Spleen (tissue), 11 donors: ENCODE data around the gene PDLIM5. TPM values are rescaled to one million over a fixed set of nuclear protein-coding genes. Genes with fewer than 3 reads are reported as not detected.

Experiments
- DNase-seq: peaks from one replicate; pipeline ENCODE4 v3.0.0-alpha.2; 2020
- H3K27ac ChIP-seq, 8 donors: fragments of 200-600 bp; sonication (generic) in 7 of 8; 1 replicate in 4 of 8; 2 replicates in 4 of 8; pipeline versions ENCODE4 v1.5.0 to v1.8.0; 2016 to 2021; ENCODE audit warnings: inconsistent platforms in 4 of 8, mild to moderate bottlenecking in 4 of 8, moderate library complexity in 1 of 8
- H3K27me3 ChIP-seq, 7 donors: fragments of 200-600 bp; sonication (generic) in 6 of 7; replicated peaks in 1 of 7; 1 replicate in 4 of 7; 2 replicates in 3 of 7; pipeline versions ENCODE4 v1.5.0 to v1.8.0; 2016 to 2021; ENCODE audit warnings: inconsistent platforms in 3 of 7, mild to moderate bottlenecking in 1 of 7
- H3K36me3 ChIP-seq, 6 donors: fragments of 200-600 bp; sonication (generic) in 5 of 6; 1 replicate in 4 of 6; 2 replicates in 2 of 6; pipeline versions ENCODE4 v1.5.0 to v1.8.0; 2016 to 2021; ENCODE audit warnings: inconsistent platforms in 2 of 6
- H3K4me1 ChIP-seq, 6 donors: fragments of 200-600 bp; sonication (generic) in 5 of 6; 1 replicate in 3 of 6; 2 replicates in 3 of 6; pipeline versions ENCODE4 v1.5.0 to v1.8.0; 2016 to 2021; ENCODE audit warnings: inconsistent platforms in 3 of 6
- H3K4me3 ChIP-seq, 8 donors: fragments of 200-600 bp; sonication (generic) in 7 of 8; 1 replicate in 4 of 8; 2 replicates in 4 of 8; pipeline versions ENCODE4 v1.5.0 to v1.8.0; 2016 to 2021; ENCODE audit warnings: inconsistent platforms in 4 of 8, mild to moderate bottlenecking in 4 of 8, moderate library complexity in 2 of 8
- H3K9me3 ChIP-seq, 8 donors: fragments of 200-600 bp; sonication (generic) in 7 of 8; 1 replicate in 4 of 8; 2 replicates in 4 of 8; pipeline versions ENCODE4 v1.5.0 to v1.8.0; 2016 to 2021; ENCODE audit warnings: inconsistent platforms in 4 of 8
- CTCF ChIP-seq, 11 experiments: fragments of 200-600 bp in 7 of 11; fragments of 450-650 bp in 4 of 11; sonication (generic) in 4 of 11; IDR thresholded peaks in 8 of 11; conservative IDR thresholded peaks in 3 of 11; 1 replicate in 7 of 11; 2 replicates in 4 of 11; pipeline versions ENCODE4 v1.4.0 to v1.8.0; 2016 to 2021; ENCODE audit warnings: antibody characterized with exemption in 11 of 11, inconsistent platforms in 4 of 11, mild to moderate bottlenecking in 1 of 11
- POLR2A ChIP-seq, 3 donors: fragments of 450-650 bp; IDR thresholded peaks; one replicate each; pipeline ENCODE4 v1.5.1; 2017; ENCODE audit warnings: antibody characterized with exemption in 3 of 3, mild to moderate bottlenecking in 1 of 3
- POLR2AphosphoS5 ChIP-seq, 3 donors: sonication (generic); formaldehyde crosslinking; IDR thresholded peaks; one replicate each; pipeline ENCODE4 v1.5.1; 2017; ENCODE audit warnings: antibody characterized with exemption in 3 of 3
- WGBS, 5 donors: extraction: QIAGEN DNeasy Blood & Tissue Kit in 3 of 5; methylation state at CpG; one replicate each; pipeline versions ENCODE4 v1.1.5 to v1.1.7; 2013 to 2018; 5-methylcytosine and 5-hydroxymethylcytosine counted together
- intact Hi-C: fragments of 100-400 bp; cut with DNase I; formaldehyde crosslinking; loops from one replicate; pipeline ENCODE4 v1.15.0; 2023; ENCODE audit warnings: low total_unique reads
- polyA plus RNA-seq, 3 donors: library from polyadenylated mRNA; stranded (reverse); fragments of 200-250 nt; gene quantifications; one replicate each; pipeline ENCODE4 v1.2.1, GENCODE V29; 2013
- total RNA-seq, 7 donors: library from RNA; depleted of rRNA in 3 of 7; stranded (reverse); fragments of >200 nt in 3 of 7; fragmentation: NEBNext Ultra II Directional in 4 of 7; extraction: Animal tissue kit (Norgen Biotek cat#: 25700) in 4 of 7; gene quantifications; one replicate each; pipeline versions ENCODE4 v1.1.0 to v1.2.1, GENCODE V29; 2016 to 2021
- donor health status: healthy with polysubstance abuse.
- donor health status: DM: no; HTN: no; CAD: no; lungs with moderate emphysema.
- donor health status: DM: no; HTN: no; CAD: no.
- donor health status: Bipolar disorder and iron deficiency.
- donor health status: healthy.
- donor health status: DM: no; HTN: no; CAD: no.
- donor health status: DM: yes; HTN: yes; CAD: no.

The PDLIM5 gene
- total and polyA plus RNA-seq, 10 donors: 9.4 to 182 (median 74.9) TPM

- TF ChIP-seq POLR2AphosphoS5 (IDR thresholded peaks at IDR 0.05): no peak
- TF ChIP-seq POLR2A (IDR thresholded peaks at IDR 0.05): no peak
- TF ChIP-seq CTCF (IDR thresholded peaks at IDR 0.05 in 8 of 11, conservative IDR thresholded peaks at IDR 0.05 in 3 of 11): no peak
- Histone ChIP-seq H3K4me1 (peaks cover 0 to 6% (median 0%) of the 10 kb centered on the region in 6 donors), H3K4me3 (no peak overlapping the region), H3K27me3 (no peaks in the 10 kb centered on the region), H3K9me3 (no peaks in the 10 kb centered on the region), H3K27ac (no peak overlapping the region), H3K36me3 (no peaks in the 10 kb centered on the region)
- DNase-seq: no peak
- 84 to 94% (median 94%) methylated on average over 10 of the region's 10 CpGs for WGBS, 5 donors
- intact Hi-C loops: no loop called here
Measured at GRCh38 chr4:94603170-94603747, 151.5 kb downstream of the PDLIM5 start.

GRCh38 chr4:94605241-94605805, 153.6 kb downstream of the PDLIM5 start:
- DNase-seq: no peak
- Histone ChIP-seq H3K4me1 (peaks cover 0 to 6% (median 0%) of the 10 kb centered on the region in 6 donors), H3K27ac (no peak overlapping the region), H3K4me3 (no peak overlapping the region), H3K9me3 (no peaks in the 10 kb centered on the region), H3K36me3 (no peaks in the 10 kb centered on the region), H3K27me3 (no peaks in the 10 kb centered on the region)
- WGBS, 5 donors: 80 to 90% (median 88%) methylated on average over 3 of the region's 3 CpGs
- TF ChIP-seq POLR2AphosphoS5 (IDR thresholded peaks at IDR 0.05) (no peak), CTCF (IDR thresholded peaks at IDR 0.05 in 8 of 11, conservative IDR thresholded peaks at IDR 0.05 in 3 of 11) (no peak), POLR2A (IDR thresholded peaks at IDR 0.05) (no peak)
- intact Hi-C loops: no loop called here

- Histone ChIP-seq H3K27ac (no peak overlapping the region), H3K4me1 (peaks cover 0 to 1% (median 0%) of the 10 kb centered on the region in 6 donors), H3K4me3 (no peak overlapping the region), H3K9me3 (no peaks in the 10 kb centered on the region), H3K27me3 (no peaks in the 10 kb centered on the region), H3K36me3 (no peaks in the 10 kb centered on the region)
- no peak for DNase-seq
- WGBS, 5 donors: 83 to 91% (median 88%) methylated on average over 6 of the region's 6 CpGs
- intact Hi-C loops: no loop called here
- no peak for TF ChIP-seq CTCF (IDR thresholded peaks at IDR 0.05 in 8 of 11, conservative IDR thresholded peaks at IDR 0.05 in 3 of 11)
- TF ChIP-seq POLR2A (IDR thresholded peaks at IDR 0.05): no peak
- TF ChIP-seq POLR2AphosphoS5 (IDR thresholded peaks at IDR 0.05): no peak
Measured at GRCh38 chr4:94610145-94610544, 158.4 kb downstream of the PDLIM5 start.

GRCh38 chr4:94613248-94613647, 161.5 kb downstream of the PDLIM5 start:
- 45 to 83% (median 78%) methylated on average over 1 of the region's 1 CpG for WGBS, 5 donors
- intact Hi-C loops: no loop called here
- Histone ChIP-seq H3K4me3 (no peak overlapping the region), H3K4me1 (no peaks in the 10 kb centered on the region), H3K27me3 (no peaks in the 10 kb centered on the region), H3K9me3 (no peaks in the 10 kb centered on the region), H3K36me3 (peaks cover 0 to 7% (median 3%) of the 10 kb centered on the region in 6 donors), H3K27ac (no peak overlapping the region)
- TF ChIP-seq CTCF (IDR thresholded peaks at IDR 0.05 in 8 of 11, conservative IDR thresholded peaks at IDR 0.05 in 3 of 11): no peak
- TF ChIP-seq POLR2AphosphoS5 (IDR thresholded peaks at IDR 0.05): no peak
- no peak for TF ChIP-seq POLR2A (IDR thresholded peaks at IDR 0.05)
- no peak for DNase-seq
